ENCODE data around the gene FBXL7. TPM values are rescaled to one million over a fixed set of nuclear protein-coding genes. Genes with fewer than 3 reads are reported as not detected.

FBXL7 gene
- total and polyA plus RNA-seq, 2 experiments from 2014 or later: 4.5 to 15.2 TPM

DNA sequence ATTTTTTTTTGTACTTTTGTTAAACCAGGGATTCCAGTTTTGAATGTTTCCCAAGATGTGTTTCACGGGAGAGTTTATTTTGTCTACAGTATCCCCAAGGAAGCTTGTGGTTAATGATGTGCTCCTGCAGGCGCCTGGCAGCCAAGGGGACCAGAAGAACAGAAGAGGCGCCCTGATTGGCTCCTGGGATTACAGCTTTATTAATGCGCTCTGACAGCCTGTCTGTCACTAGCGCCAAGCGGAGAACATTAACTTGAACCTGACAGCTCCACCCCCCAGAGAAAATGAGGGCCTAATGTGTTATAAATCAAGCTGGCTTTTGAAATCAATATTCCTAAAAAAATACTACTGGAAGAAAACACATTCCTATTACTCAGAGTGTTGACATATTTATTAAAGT lies 5.0 kb upstream of the FBXL7 start:
- Histone ChIP-seq H3K9me2 (ENCODE audit: insufficient read depth) (no peaks in the 10 kb centered on the region), H2AFZ (no peak overlapping the region), H3F3A (replicated peaks; ENCODE audit: low read depth) (no peaks in the 10 kb centered on the region), H4K20me1 (replicated peaks; ENCODE audit: insufficient read depth) (no peaks in the 10 kb centered on the region), H3K79me2 (replicated peaks; ENCODE audit: insufficient read depth) (no peaks in the 10 kb centered on the region), H3K27me3 (ENCODE audit: insufficient read depth) (no peaks in the 10 kb centered on the region), H3K4me2 (no peak overlapping the region), H3K4me1 (ENCODE audit: insufficient read depth) (peaks cover 15% of the 10 kb centered on the region), H3K4me3 (no peak overlapping the region), H3K27ac (ENCODE audit: low read depth) (no peak overlapping the region), H3K36me3 (ENCODE audit: insufficient read depth) (no peaks in the 10 kb centered on the region)
- no peaks in the 10 kb centered on the region for H3K9me3 Mint-ChIP-seq
- ATAC-seq (no peak), DNase-seq (ENCODE audit: low spot score) (no peak)
- H3K27me3 Mint-ChIP-seq (ENCODE audit: insufficient read depth, low read depth, poor library complexity): peaks cover 4% of the 10 kb centered on the region
- no peak overlapping the region for H3K27ac Mint-ChIP-seq
- peaks cover 10% of the 10 kb centered on the region for H3K4me1 Mint-ChIP-seq
- H3K36me3 Mint-ChIP-seq (ENCODE audit: low read depth): no peaks in the 10 kb centered on the region
- TF ChIP-seq ZNF331 (CRISPR knock-in tag; IDR thresholded peaks at IDR 0.05; ENCODE audit: low read depth) (no peak), JUNB (IDR thresholded peaks at IDR 0.05; ENCODE audit: unreplicated experiment) (no peak), REST (IDR thresholded peaks at IDR 0.05; ENCODE audit: unreplicated experiment) (no peak)
- no peak overlapping the region for H3K4me3 Mint-ChIP-seq

DNA sequence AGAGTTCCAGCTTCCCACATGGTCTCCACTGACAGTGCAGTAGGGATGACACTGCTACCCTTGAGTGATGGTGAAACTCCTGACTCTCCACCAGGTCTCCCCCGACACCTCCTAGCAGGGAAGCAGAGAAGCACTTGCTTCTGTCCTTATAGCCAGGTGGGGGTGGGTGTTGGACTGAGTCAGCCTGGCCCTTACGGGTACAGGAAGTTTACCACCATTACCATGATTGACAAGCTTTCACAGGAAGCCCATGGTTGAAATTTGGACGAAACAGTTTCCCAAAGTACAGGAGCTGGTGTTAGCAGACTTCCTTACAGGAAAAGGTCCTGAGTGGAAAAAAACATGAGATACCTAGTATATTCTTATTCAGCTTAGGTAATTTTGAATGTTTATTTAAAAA lies 3.1 kb upstream of the FBXL7 start:
- Histone ChIP-seq H3K4me1 (ENCODE audit: insufficient read depth) (peaks cover 18% of the 10 kb centered on the region), H3K36me3 (ENCODE audit: insufficient read depth) (no peaks in the 10 kb centered on the region), H3K4me2 (no peak overlapping the region), H2AFZ (no peak overlapping the region), H3K4me3 (no peak overlapping the region), H4K20me1 (replicated peaks; ENCODE audit: insufficient read depth) (0 out of 2 replicates have a peak, but pooled peaks cover 2% of the 10 kb centered on the region), H3K9me2 (ENCODE audit: insufficient read depth) (no peaks in the 10 kb centered on the region), H3K79me2 (replicated peaks; ENCODE audit: insufficient read depth) (peaks cover 3% of the 10 kb centered on the region), H3K27ac (ENCODE audit: low read depth) (no peak overlapping the region), H3K27me3 (ENCODE audit: insufficient read depth) (peaks cover 6% of the 10 kb centered on the region; the same call in 1 of the 2 replicates), H3F3A (replicated peaks; ENCODE audit: low read depth) (no peaks in the 10 kb centered on the region)
- DNase-seq (ENCODE audit: low spot score): no peak
- Mint-ChIP-seq H3K27me3 (ENCODE audit: insufficient read depth, low read depth, poor library complexity) (peaks cover 13% of the 10 kb centered on the region), H3K36me3 (ENCODE audit: low read depth) (no peaks in the 10 kb centered on the region), H3K4me1 (peaks cover 14% of the 10 kb centered on the region), H3K27ac (no peak overlapping the region), H3K4me3 (no peak overlapping the region), H3K9me3 (no peaks in the 10 kb centered on the region)
- ATAC-seq: no peak
- TF ChIP-seq POLR2AphosphoS5 (IDR thresholded peaks at IDR 0.05; ENCODE audit: low read depth) (no peak), ETS1 (IDR thresholded peaks at IDR 0.05) (no peak), ZNF331 (CRISPR knock-in tag; IDR thresholded peaks at IDR 0.05; ENCODE audit: low read depth) (no peak), JUNB (IDR thresholded peaks at IDR 0.05; ENCODE audit: unreplicated experiment) (no peak), EZH2phosphoT487 (IDR thresholded peaks at IDR 0.05; ENCODE audit: unreplicated experiment) (no peak), EZH2 (IDR thresholded peaks at IDR 0.05; ENCODE audit: low read depth, unreplicated experiment) (no peak), NANOG (IDR thresholded peaks at IDR 0.05; ENCODE audit: borderline replicate concordance) (no peak), STAT1 (IDR thresholded peaks at IDR 0.05; ENCODE audit: unreplicated experiment) (no peak), REST (IDR thresholded peaks at IDR 0.05; ENCODE audit: unreplicated experiment) (no peak), CREB1 (CRISPR knock-in tag; IDR thresholded peaks at IDR 0.05; ENCODE audit: low read depth) (no peak)
- TF ChIP-seq, protein P1, sequence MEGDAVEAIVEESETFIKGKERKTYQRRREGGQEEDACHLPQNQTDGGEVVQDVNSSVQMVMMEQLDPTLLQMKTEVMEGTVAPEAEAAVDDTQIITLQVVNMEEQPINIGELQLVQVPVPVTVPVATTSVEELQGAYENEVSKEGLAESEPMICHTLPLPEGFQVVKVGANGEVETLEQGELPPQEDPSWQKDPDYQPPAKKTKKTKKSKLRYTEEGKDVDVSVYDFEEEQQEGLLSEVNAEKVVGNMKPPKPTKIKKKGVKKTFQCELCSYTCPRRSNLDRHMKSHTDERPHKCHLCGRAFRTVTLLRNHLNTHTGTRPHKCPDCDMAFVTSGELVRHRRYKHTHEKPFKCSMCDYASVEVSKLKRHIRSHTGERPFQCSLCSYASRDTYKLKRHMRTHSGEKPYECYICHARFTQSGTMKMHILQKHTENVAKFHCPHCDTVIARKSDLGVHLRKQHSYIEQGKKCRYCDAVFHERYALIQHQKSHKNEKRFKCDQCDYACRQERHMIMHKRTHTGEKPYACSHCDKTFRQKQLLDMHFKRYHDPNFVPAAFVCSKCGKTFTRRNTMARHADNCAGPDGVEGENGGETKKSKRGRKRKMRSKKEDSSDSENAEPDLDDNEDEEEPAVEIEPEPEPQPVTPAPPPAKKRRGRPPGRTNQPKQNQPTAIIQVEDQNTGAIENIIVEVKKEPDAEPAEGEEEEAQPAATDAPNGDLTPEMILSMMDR (conservative IDR thresholded peaks at IDR 0.05; ENCODE audit: low read depth in 2 of 2): no peak
